ENCODE results near the gene FBXO38. TPM values are rescaled to one million over a fixed set of nuclear protein-coding genes. Genes with fewer than 3 reads are reported as not detected.

Gene FBXO38
- polyA plus RNA-seq, 3 donors: 6.8 to 22.1 (median 14.8) TPM

DNA sequence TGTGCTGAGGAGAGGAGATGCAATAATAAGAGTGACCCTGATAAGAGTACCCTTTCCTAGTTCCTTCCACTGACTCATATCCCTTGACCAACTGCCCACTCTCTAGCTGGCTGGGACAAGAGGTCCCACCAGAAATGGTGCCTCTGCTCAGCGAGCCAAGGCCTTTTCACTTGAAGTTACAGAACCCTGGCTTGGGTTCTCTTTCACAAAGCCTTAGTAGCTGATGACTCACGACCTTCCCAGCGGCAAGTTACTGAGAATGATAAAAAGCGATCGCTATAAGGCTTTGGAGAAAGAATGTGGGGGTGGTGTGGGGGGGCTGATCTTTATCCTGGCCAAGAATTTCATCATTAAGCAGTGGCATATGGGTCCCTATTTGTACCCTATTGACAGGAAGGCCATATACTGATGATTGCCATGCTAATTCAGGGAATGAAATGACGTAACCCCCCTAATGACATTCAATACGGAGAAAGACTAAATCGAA lies 90.3 kb downstream of the FBXO38 start:
- no peak for DNase-seq
- Histone ChIP-seq H3K9ac (ENCODE audit: insufficient read depth, low read length, poor library complexity, severe bottlenecking) (no peak overlapping the region), H3K36me3 (replicated peaks in 1 of 2; ENCODE audit: control insufficient read depth in 1 of 2, insufficient read depth in 2 of 2, low read length in 2 of 2) (no peaks in the 10 kb centered on the region), H3K27me3 (ENCODE audit: control insufficient read depth in 2 of 2, insufficient read depth in 2 of 2, low read length in 2 of 2) (no peaks in the 10 kb centered on the region), H3K27ac (ENCODE audit: low read depth in 1 of 2, low read length in 2 of 2) (no peak overlapping the region), H2AFZ (ENCODE audit: insufficient read depth, low read depth, low read length, poor library complexity, severe bottlenecking) (no peak overlapping the region), H3K9me3 (replicated peaks in 1 of 2; ENCODE audit: control insufficient read depth in 1 of 2, insufficient read depth in 1 of 2, low read length in 2 of 2) (no peaks in the 10 kb centered on the region), H3K4me2 (replicated peaks; ENCODE audit: extremely low read depth, low read length, poor library complexity, severe bottlenecking) (no peak overlapping the region), H3K4me1 (ENCODE audit: control insufficient read depth in 1 of 2, insufficient read depth in 2 of 2, low read length in 2 of 2) (no peaks in the 10 kb centered on the region), H4K20me1 (ENCODE audit: insufficient read depth, low read length) (no peaks in the 10 kb centered on the region), H3K4me3 (replicated peaks in 1 of 3; ENCODE audit: low read depth in 2 of 3, low read length in 3 of 3) (no peak overlapping the region), H3K79me2 (ENCODE audit: insufficient read depth, low read length) (no peaks in the 10 kb centered on the region)
- Mint-ChIP-seq H3K9me3 (peaks cover 0 to 6% (median 2%) of the 10 kb centered on the region in 7 donors), H3K4me3 (no peak overlapping the region), H3K36me3 (no peaks in the 10 kb centered on the region), H3K4me1 (peaks cover 5% of the 10 kb centered on the region), H3K27ac (no peak overlapping the region), H3K27me3 (ENCODE audit: low read depth in 3 of 3) (peaks cover 2 to 9% (median 8%) of the 10 kb centered on the region in 3 donors)
- TF ChIP-seq, protein P1, sequence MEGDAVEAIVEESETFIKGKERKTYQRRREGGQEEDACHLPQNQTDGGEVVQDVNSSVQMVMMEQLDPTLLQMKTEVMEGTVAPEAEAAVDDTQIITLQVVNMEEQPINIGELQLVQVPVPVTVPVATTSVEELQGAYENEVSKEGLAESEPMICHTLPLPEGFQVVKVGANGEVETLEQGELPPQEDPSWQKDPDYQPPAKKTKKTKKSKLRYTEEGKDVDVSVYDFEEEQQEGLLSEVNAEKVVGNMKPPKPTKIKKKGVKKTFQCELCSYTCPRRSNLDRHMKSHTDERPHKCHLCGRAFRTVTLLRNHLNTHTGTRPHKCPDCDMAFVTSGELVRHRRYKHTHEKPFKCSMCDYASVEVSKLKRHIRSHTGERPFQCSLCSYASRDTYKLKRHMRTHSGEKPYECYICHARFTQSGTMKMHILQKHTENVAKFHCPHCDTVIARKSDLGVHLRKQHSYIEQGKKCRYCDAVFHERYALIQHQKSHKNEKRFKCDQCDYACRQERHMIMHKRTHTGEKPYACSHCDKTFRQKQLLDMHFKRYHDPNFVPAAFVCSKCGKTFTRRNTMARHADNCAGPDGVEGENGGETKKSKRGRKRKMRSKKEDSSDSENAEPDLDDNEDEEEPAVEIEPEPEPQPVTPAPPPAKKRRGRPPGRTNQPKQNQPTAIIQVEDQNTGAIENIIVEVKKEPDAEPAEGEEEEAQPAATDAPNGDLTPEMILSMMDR (IDR thresholded peaks at IDR 0.05): no peak
- intact Hi-C loops (cut with micrococcal nuclease): no loop called here
- WGBS (ENCODE audit: insufficient coverage): 100% methylated on average over 5 of the region's 8 CpGs

DNA sequence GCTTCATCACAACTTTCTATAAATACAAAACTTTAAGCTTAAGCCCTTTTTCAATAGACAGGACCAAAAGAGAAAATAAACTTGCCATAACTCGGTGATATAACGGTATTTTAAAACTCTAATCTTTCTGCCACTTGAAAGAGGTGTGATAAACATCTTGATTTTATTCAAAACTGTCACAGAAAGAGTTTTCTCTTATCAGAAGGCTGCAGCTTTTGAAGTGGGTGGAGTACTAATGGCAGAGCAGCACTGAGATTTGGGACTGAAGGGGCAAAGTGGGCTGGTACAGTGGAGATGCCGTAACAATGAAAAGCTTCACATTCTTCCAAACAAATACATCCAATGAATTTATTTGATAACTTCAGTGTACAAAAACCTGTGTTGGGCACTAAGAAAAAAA lies 92.5 kb downstream of the FBXO38 start:
- Histone ChIP-seq H3K27ac (ENCODE audit: low read depth in 1 of 2, low read length in 2 of 2) (no peak overlapping the region), H2AFZ (ENCODE audit: insufficient read depth, low read depth, low read length, poor library complexity, severe bottlenecking) (no peak overlapping the region), H3K36me3 (replicated peaks in 1 of 2; ENCODE audit: control insufficient read depth in 1 of 2, insufficient read depth in 2 of 2, low read length in 2 of 2) (no peaks in the 10 kb centered on the region), H3K4me2 (replicated peaks; ENCODE audit: extremely low read depth, low read length, poor library complexity, severe bottlenecking) (no peak overlapping the region), H3K4me3 (replicated peaks in 1 of 3; ENCODE audit: low read depth in 2 of 3, low read length in 3 of 3) (no peak overlapping the region), H3K9me3 (replicated peaks in 1 of 2; ENCODE audit: control insufficient read depth in 1 of 2, insufficient read depth in 1 of 2, low read length in 2 of 2) (no peaks in the 10 kb centered on the region), H3K27me3 (ENCODE audit: control insufficient read depth in 2 of 2, insufficient read depth in 2 of 2, low read length in 2 of 2) (no peaks in the 10 kb centered on the region), H4K20me1 (ENCODE audit: insufficient read depth, low read length) (no peaks in the 10 kb centered on the region), H3K9ac (ENCODE audit: insufficient read depth, low read length, poor library complexity, severe bottlenecking) (no peak overlapping the region), H3K79me2 (ENCODE audit: insufficient read depth, low read length) (no peaks in the 10 kb centered on the region), H3K4me1 (ENCODE audit: control insufficient read depth in 1 of 2, insufficient read depth in 2 of 2, low read length in 2 of 2) (no peaks in the 10 kb centered on the region)
- H3K27me3 Mint-ChIP-seq (ENCODE audit: low read depth in 3 of 3): peaks cover 3 to 9% (median 8%) of the 10 kb centered on the region in 3 donors
- intact Hi-C loops (cut with micrococcal nuclease): no loop called here
- H3K4me3 Mint-ChIP-seq: no peak overlapping the region
- H3K9me3 Mint-ChIP-seq: peaks cover 0 to 2% (median 0%) of the 10 kb centered on the region in 7 donors
- H3K4me1 Mint-ChIP-seq: peaks cover 5% of the 10 kb centered on the region
- TF ChIP-seq, protein P1 (IDR thresholded peaks at IDR 0.05): no peak
- H3K36me3 Mint-ChIP-seq: no peaks in the 10 kb centered on the region
- DNase-seq: no peak
- WGBS (ENCODE audit: insufficient coverage): no CpG with 5 or more reads among the region's 3 CpGs
- H3K27ac Mint-ChIP-seq: no peak overlapping the region

All from CD14-positive monocyte (primary cell).